GM12878 (cell line): Measurements from ENCODE around the gene MAN1A1. TPM values are rescaled to one million over a fixed set of nuclear protein-coding genes. Genes with fewer than 3 reads are reported as not detected.

ENCODE experiments used
- ATAC-seq: fragments of 200-7000 bp; cut with Tn5 transposase; 3 replicates; pipeline ENCODE4 v1.9.1; 2020; ENCODE audit warnings: mild to moderate bottlenecking, moderate library complexity
- BruUV-seq: library from RNA; stranded (reverse); fragments of 400-500 nt; replicated peaks from 2 replicates; lab custom pipeline; 2021; lab: Mats Ljungman, UMichigan
- CTCF ChIA-PET: fragments of 300-600 bp; sonication (Branson Sonifier 250); formaldehyde crosslinking; extraction: SDS; loops from one replicate; lab custom pipeline; 2021; ENCODE audit warnings: inconsistent platforms; lab: Yijun Ruan, JAX
- POLR2A ChIA-PET: fragments of 350-600 bp; formaldehyde crosslinking; extraction: SDS; loops from one replicate; lab custom pipeline; 2021; ENCODE audit warnings: inconsistent platforms; lab: Charles Lee
- RAD21 ChIA-PET: fragments of 300-600 bp; sonication (Branson Sonifier 250); formaldehyde crosslinking; loops from one replicate; lab custom pipeline; 2023; ENCODE audit warnings: antibody characterized with exemption; ENCODE audit not compliant: unreplicated experiment; lab: Charles Lee
- SMC1A ChIA-PET: fragments of 300-600 bp; sonication (Branson Sonifier 250); formaldehyde crosslinking; loops from one replicate; lab custom pipeline; 2023; ENCODE audit not compliant: unreplicated experiment, uncharacterized antibody; lab: Charles Lee
- DNase-seq: peaks from one replicate; pipeline ENCODE4 v3.0.0-alpha.2; 2011; ENCODE audit warnings: low read depth, low spot score
- FAIRE-seq: peaks from 3 replicates; lab custom pipeline; 2011; peaks lifted over from hg19 to GRCh38; lab: Jason Lieb, UNC
- H2AFZ ChIP-seq: 2 replicates; pipeline ENCODE4 v1.6.0; 2011; ENCODE audit warnings: low read depth, low read length, control low read depth; ENCODE audit not compliant: control insufficient read depth
- H3K27ac ChIP-seq: 2 replicates; pipeline ENCODE4 v1.5.1; 2011; ENCODE audit warnings: control low read depth; ENCODE audit not compliant: control insufficient read depth, insufficient read depth
- H3K27me3 ChIP-seq, 2 experiments: replicated peaks in 1 of 2; 2 replicates each; pipeline versions ENCODE4 v1.6.0 to v1.6.1; 2011; ENCODE audit warnings: low read length in 1 of 2; ENCODE audit not compliant: control insufficient read depth in 2 of 2, insufficient read depth in 2 of 2
- H3K36me3 ChIP-seq, 2 experiments: 2 replicates each; pipeline ENCODE4 v1.5.1; 2011; ENCODE audit warnings: low read length in 1 of 2; ENCODE audit not compliant: control insufficient read depth in 2 of 2, insufficient read depth in 2 of 2
- H3K4me1 ChIP-seq: 2 replicates; pipeline ENCODE4 v1.6.1; 2011; ENCODE audit warnings: mild to moderate bottlenecking, low read length, moderate library complexity, mixed read lengths; ENCODE audit not compliant: control insufficient read depth, insufficient read depth
- H3K4me2 ChIP-seq: 2 replicates; pipeline ENCODE4 v1.6.0; 2011; ENCODE audit warnings: control low read depth; ENCODE audit not compliant: control insufficient read depth, insufficient read depth
- H3K4me3 ChIP-seq: fragments of 200-600 bp; sonication (generic); 2 replicates; pipeline ENCODE4 v1.5.1; 2016
- H3K79me2 ChIP-seq: 2 replicates; pipeline ENCODE4 v1.6.0; 2011; ENCODE audit warnings: low read length; ENCODE audit not compliant: control insufficient read depth, insufficient read depth
- H3K9ac ChIP-seq: 2 replicates; pipeline ENCODE4 v1.8.0; 2011; ENCODE audit warnings: low read length, control low read depth, mixed read lengths; ENCODE audit not compliant: control insufficient read depth, insufficient read depth
- H3K9me3 ChIP-seq: replicated peaks from 3 replicates; pipeline ENCODE4 v1.5.1; 2011; ENCODE audit warnings: mild to moderate bottlenecking, low read length; ENCODE audit not compliant: control insufficient read depth, insufficient read depth
- H4K20me1 ChIP-seq: 2 replicates; pipeline ENCODE4 v1.6.0; 2011; ENCODE audit not compliant: control insufficient read depth, insufficient read depth
- MEF2A ChIP-seq: IDR thresholded peaks from 2 replicates; pipeline ENCODE4 v1.6.1; 2011; ENCODE audit warnings: low read depth, mild to moderate bottlenecking, low read length, moderate library complexity; ENCODE audit not compliant: insufficient read depth
- NFXL1 ChIP-seq: fragments of 450-650 bp; IDR thresholded peaks from 2 replicates; pipeline ENCODE4 v1.6.1; 2017; ENCODE audit warnings: antibody characterized with exemption, mild to moderate bottlenecking, borderline replicate concordance
- SMARCA5 ChIP-seq: fragments of 450-650 bp; IDR thresholded peaks from 2 replicates; pipeline ENCODE4 v1.6.1; 2017; ENCODE audit warnings: mild to moderate bottlenecking
- SREBF1 ChIP-seq: IDR thresholded peaks from 2 replicates; pipeline ENCODE4 v1.6.1; 2012; ENCODE audit warnings: mild to moderate bottlenecking, low read length
- WGBS: methylation state at CpG from one replicate; pipeline ENCODE4 v1.1.6; 2016; ENCODE audit warnings: low lambda C conversion rate; ENCODE audit not compliant: insufficient replicate concordance, insufficient coverage; ENCODE audit errors: missing lambda C conversion rate; 5-methylcytosine and 5-hydroxymethylcytosine counted together
- in situ Hi-C: fragments of 300-500 bp; cut with MboI; formaldehyde crosslinking; loops from 9 replicates; pipeline ENCODE4 v1.14.3; 2018; ENCODE audit warnings: mixed read lengths
- intact Hi-C: fragments of 100-400 bp; cut with micrococcal nuclease; formaldehyde crosslinking; loops from one replicate; pipeline ENCODE4 v1.14.2; 2022; ENCODE audit not compliant: unreplicated experiment
- polyA plus RNA-seq, 11 experiments: library from polyadenylated mRNA; depleted of rRNA in 4 of 11; unstranded in 6 of 11; stranded (reverse) in 5 of 11; fragments of >200 nt; fragmentation: Nextera tagmentation in 4 of 11; fragmentation: Illumina TruSeq in 1 of 11; extraction: Ambion mirVana in 4 of 11; extraction: Trizol in 1 of 11; gene quantifications; 1 replicate in 1 of 11; 2 replicates in 10 of 11; pipeline versions ENCODE4 v1.2.1 to v1.2.3, GENCODE V29; 2011 to 2016; ENCODE audit warnings: inconsistent platforms in 2 of 11, missing spikeins in 2 of 11, low read depth in 1 of 11
- total RNA-seq, 4 experiments: library from RNA; depleted of rRNA in 3 of 4; stranded (reverse); fragments of >200 nt in 3 of 4; fragmentation: Illumina TruSeq in 1 of 4; extraction: Trizol in 1 of 4; gene quantifications; 2 replicates each; pipeline versions ENCODE4 v1.2.1 to v1.2.3, GENCODE V29; 2013 to 2021
- TF ChIP-seq, protein P1 (sequence below): fragments of 150-350 bp; IDR thresholded peaks from 2 replicates; pipeline ENCODE4 v1.6.1; 2016; ENCODE audit warnings: low read depth, low read length
- TF ChIP-seq, protein P2 (sequence below): fragments of 450-650 bp; IDR thresholded peaks from 2 replicates; pipeline ENCODE4 v1.6.1; 2017; ENCODE audit warnings: mild to moderate bottlenecking, moderate library complexity

The MAN1A1 gene
- total and polyA plus RNA-seq, 10 of the 15 experiments (the other 5 are each of a cell fraction or from before 2014, with no cell fraction given), result 5.4 to 28.1 (median 19.5) TPM

DNA sequence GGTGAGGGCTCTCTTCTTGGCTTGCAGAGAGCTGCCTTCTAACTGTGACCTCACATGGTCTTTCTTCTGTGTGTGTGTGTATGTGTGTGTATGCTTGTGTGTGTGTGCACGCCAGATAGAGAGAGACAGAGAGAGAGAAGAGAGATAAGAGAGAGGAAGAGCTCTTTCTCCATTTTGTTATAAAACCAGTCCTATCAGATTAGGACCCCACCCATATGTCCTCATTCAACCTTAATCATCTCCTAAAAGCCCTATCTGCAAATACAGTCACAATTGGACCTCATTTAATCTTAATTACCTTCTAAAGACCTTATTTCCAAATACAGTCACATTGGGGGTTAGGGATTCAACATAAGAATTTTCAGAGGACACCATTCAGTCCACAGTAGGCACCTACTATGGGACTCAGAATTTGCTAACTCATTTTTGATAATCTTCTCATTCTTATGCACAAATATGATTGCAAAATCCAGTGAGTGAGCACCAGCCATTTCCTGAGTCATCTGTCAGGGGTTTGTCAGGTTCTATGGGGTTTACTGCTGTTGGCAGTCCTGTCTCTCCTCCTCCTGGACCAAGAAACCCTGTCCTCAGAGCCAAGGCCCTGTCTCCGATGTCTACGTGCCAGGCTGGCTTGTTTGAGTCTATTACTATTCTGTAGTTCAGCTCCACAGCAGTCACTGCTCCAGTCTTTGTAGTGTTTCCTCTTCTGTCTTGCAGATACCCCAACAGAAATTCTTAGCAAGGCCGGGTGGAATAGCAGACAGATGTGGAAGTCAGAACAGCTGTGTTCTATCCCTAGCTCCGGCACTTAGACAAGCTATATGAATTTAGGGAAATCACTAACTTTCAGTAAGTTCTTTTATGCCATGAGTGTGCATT lies 212.1 kb downstream of the MAN1A1 start:
- FAIRE-seq (no peak), DNase-seq (no peak), ATAC-seq (no peak)
- Histone ChIP-seq H2AFZ (no peak overlapping the region), H3K4me2 (no peak overlapping the region), H3K79me2 (no peaks in the 10 kb centered on the region), H3K27me3 (no peaks in the 10 kb centered on the region; a peak in 1 of 4 replicates), H3K4me3 (no peak overlapping the region), H3K9me3 (no peaks in the 10 kb centered on the region), H3K9ac (no peak overlapping the region), H3K4me1 (peaks cover 8% of the 10 kb centered on the region; the same call in 1 of the 2 replicates)
- intact Hi-C loops, result no loop called here
- RAD21 ChIA-PET, result interaction anchor here (0.9 kb wide), 1 partner anchor 8 kb away, joined by 3 read pairs; no protein-coding TSS in a partner anchor
- SMC1A ChIA-PET, result interaction anchor here (0.6 to 2.9 kb wide), 3 partner anchors 9 to 12 kb away, joined by 3 to 20 read pairs (median 3); no protein-coding TSS in a partner anchor
- in situ Hi-C loops, result no loop called here
- TF ChIP-seq, protein P1, sequence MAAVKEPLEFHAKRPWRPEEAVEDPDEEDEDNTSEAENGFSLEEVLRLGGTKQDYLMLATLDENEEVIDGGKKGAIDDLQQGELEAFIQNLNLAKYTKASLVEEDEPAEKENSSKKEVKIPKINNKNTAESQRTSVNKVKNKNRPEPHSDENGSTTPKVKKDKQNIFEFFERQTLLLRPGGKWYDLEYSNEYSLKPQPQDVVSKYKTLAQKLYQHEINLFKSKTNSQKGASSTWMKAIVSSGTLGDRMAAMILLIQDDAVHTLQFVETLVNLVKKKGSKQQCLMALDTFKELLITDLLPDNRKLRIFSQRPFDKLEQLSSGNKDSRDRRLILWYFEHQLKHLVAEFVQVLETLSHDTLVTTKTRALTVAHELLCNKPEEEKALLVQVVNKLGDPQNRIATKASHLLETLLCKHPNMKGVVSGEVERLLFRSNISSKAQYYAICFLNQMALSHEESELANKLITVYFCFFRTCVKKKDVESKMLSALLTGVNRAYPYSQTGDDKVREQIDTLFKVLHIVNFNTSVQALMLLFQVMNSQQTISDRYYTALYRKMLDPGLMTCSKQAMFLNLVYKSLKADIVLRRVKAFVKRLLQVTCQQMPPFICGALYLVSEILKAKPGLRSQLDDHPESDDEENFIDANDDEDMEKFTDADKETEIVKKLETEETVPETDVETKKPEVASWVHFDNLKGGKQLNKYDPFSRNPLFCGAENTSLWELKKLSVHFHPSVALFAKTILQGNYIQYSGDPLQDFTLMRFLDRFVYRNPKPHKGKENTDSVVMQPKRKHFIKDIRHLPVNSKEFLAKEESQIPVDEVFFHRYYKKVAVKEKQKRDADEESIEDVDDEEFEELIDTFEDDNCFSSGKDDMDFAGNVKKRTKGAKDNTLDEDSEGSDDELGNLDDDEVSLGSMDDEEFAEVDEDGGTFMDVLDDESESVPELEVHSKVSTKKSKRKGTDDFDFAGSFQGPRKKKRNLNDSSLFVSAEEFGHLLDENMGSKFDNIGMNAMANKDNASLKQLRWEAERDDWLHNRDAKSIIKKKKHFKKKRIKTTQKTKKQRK, result no peak
- no peak for TF ChIP-seq NFXL1
- TF ChIP-seq MEF2A, result no peak
- TF ChIP-seq SMARCA5, result no peak
- TF ChIP-seq, protein P2, sequence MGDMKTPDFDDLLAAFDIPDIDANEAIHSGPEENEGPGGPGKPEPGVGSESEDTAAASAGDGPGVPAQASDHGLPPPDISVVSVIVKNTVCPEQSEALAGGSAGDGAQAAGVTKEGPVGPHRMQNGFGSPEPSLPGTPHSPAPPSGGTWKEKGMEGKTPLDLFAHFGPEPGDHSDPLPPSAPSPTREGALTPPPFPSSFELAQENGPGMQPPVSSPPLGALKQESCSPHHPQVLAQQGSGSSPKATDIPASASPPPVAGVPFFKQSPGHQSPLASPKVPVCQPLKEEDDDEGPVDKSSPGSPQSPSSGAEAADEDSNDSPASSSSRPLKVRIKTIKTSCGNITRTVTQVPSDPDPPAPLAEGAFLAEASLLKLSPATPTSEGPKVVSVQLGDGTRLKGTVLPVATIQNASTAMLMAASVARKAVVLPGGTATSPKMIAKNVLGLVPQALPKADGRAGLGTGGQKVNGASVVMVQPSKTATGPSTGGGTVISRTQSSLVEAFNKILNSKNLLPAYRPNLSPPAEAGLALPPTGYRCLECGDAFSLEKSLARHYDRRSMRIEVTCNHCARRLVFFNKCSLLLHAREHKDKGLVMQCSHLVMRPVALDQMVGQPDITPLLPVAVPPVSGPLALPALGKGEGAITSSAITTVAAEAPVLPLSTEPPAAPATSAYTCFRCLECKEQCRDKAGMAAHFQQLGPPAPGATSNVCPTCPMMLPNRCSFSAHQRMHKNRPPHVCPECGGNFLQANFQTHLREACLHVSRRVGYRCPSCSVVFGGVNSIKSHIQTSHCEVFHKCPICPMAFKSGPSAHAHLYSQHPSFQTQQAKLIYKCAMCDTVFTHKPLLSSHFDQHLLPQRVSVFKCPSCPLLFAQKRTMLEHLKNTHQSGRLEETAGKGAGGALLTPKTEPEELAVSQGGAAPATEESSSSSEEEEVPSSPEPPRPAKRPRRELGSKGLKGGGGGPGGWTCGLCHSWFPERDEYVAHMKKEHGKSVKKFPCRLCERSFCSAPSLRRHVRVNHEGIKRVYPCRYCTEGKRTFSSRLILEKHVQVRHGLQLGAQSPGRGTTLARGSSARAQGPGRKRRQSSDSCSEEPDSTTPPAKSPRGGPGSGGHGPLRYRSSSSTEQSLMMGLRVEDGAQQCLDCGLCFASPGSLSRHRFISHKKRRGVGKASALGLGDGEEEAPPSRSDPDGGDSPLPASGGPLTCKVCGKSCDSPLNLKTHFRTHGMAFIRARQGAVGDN, result no peak
- no peak for TF ChIP-seq SREBF1
- TF ChIP-seq, all 136 proteins: peak for 0
- no peak overlapping the region for H3K27ac ChIP-seq
- ChIA-PET CTCF (interaction anchor here (2.8 kb wide), 1 partner anchor 11 kb away, joined by 15 read pairs; no protein-coding TSS in a partner anchor), POLR2A (no interaction called here)
- H3K36me3 ChIP-seq, result no peaks in the 10 kb centered on the region
- no TSS peak for BruUV-seq
- H4K20me1 ChIP-seq, result no peaks in the 10 kb centered on the region
- 88% methylated on average over 5 of the region's 5 CpGs for WGBS
